ENCODE data around the gene APOH. TPM values are rescaled to one million over a fixed set of nuclear protein-coding genes. Genes with fewer than 3 reads are reported as not detected.

The APOH gene
- polyA plus RNA-seq, 1 donor (not counting 4 experiments of a cell fraction or from before 2014, with no cell fraction given): not detected

- FAIRE-seq (no peak), DNase-seq (ENCODE audit: low read depth, low spot score) (no peak)
- Histone ChIP-seq H3K36me3 (ENCODE audit: control insufficient read depth in 2 of 2, extremely low read depth in 1 of 2, insufficient read depth in 2 of 2, low read length in 2 of 2) (no peaks in the 10 kb centered on the region), H3K9ac (ENCODE audit: control insufficient read depth, extremely low read depth, insufficient read depth, low read length) (no peak overlapping the region), H3K27me3 (ENCODE audit: control insufficient read depth, extremely low read depth, insufficient read depth, low read length) (no peaks in the 10 kb centered on the region), H3K4me1 (ENCODE audit: control insufficient read depth, extremely low read depth, insufficient read depth, low read length) (no peaks in the 10 kb centered on the region), H3K4me2 (ENCODE audit: control insufficient read depth, extremely low read depth, insufficient read depth, low read depth, low read length) (no peak overlapping the region), H3K27ac (ENCODE audit: control insufficient read depth, insufficient read depth, low read length) (no peak overlapping the region), H2AFZ (ENCODE audit: control insufficient read depth, low read length) (no peak overlapping the region), H3K9me3 (ENCODE audit: control insufficient read depth, low read depth, low read length) (no peaks in the 10 kb centered on the region), H3K79me2 (ENCODE audit: control insufficient read depth, insufficient read depth, low read length) (no peaks in the 10 kb centered on the region), H4K20me1 (ENCODE audit: control insufficient read depth, extremely low read depth, insufficient read depth, low read length) (no peaks in the 10 kb centered on the region), H3K4me3 (ENCODE audit: control insufficient read depth in 2 of 3, extremely low read depth in 1 of 3, insufficient read depth in 2 of 3, low read depth in 1 of 3, low read length in 3 of 3) (no peak overlapping the region), H3K9me1 (ENCODE audit: control insufficient read depth, extremely low read depth, insufficient read depth, low read length) (no peaks in the 10 kb centered on the region)
- dilution Hi-C loops (cut with MboI; ENCODE audit: extremely low pct_ligation_motif_present, low sequenced_read_pairs): no loop called here
- TF ChIP-seq CTCF (optimal IDR thresholded peaks at IDR 0.05 in 1 of 3, IDR thresholded peaks at IDR 0.05 in 1 of 3, conservative IDR thresholded peaks at IDR 0.05 in 1 of 3; ENCODE audit: extremely low read depth in 1 of 3, insufficient read depth in 2 of 3, low read length in 3 of 3): no peak
- TF ChIP-seq EZH2 (IDR thresholded peaks at IDR 0.05; ENCODE audit: low read length): no peak
Measured at GRCh38 chr17:66248285-66248684, 19.1 kb upstream of the APOH start.

- no peak overlapping the region for H3K9ac ChIP-seq (ENCODE audit: control insufficient read depth, extremely low read depth, insufficient read depth, low read length)
- no peaks in the 10 kb centered on the region for H3K9me1 ChIP-seq (ENCODE audit: control insufficient read depth, extremely low read depth, insufficient read depth, low read length)
- H3K79me2 ChIP-seq (ENCODE audit: control insufficient read depth, insufficient read depth, low read length): no peaks in the 10 kb centered on the region
- H3K36me3 ChIP-seq (ENCODE audit: control insufficient read depth in 2 of 2, extremely low read depth in 1 of 2, insufficient read depth in 2 of 2, low read length in 2 of 2): no peaks in the 10 kb centered on the region
- no peak overlapping the region for H3K27ac ChIP-seq (ENCODE audit: control insufficient read depth, insufficient read depth, low read length)
- TF ChIP-seq EZH2 (IDR thresholded peaks at IDR 0.05; ENCODE audit: low read length) (no peak), CTCF (optimal IDR thresholded peaks at IDR 0.05 in 1 of 3, IDR thresholded peaks at IDR 0.05 in 1 of 3, conservative IDR thresholded peaks at IDR 0.05 in 1 of 3; ENCODE audit: extremely low read depth in 1 of 3, insufficient read depth in 2 of 3, low read length in 3 of 3) (no peak)
- no peak overlapping the region for H2AFZ ChIP-seq (ENCODE audit: control insufficient read depth, low read length)
- peaks cover 11% of the 10 kb centered on the region for H3K4me1 ChIP-seq (ENCODE audit: control insufficient read depth, extremely low read depth, insufficient read depth, low read length)
- H4K20me1 ChIP-seq (ENCODE audit: control insufficient read depth, extremely low read depth, insufficient read depth, low read length): no peaks in the 10 kb centered on the region
- H3K27me3 ChIP-seq (ENCODE audit: control insufficient read depth, extremely low read depth, insufficient read depth, low read length): no peaks in the 10 kb centered on the region
- FAIRE-seq: no peak
- no peak overlapping the region for H3K4me2 ChIP-seq (ENCODE audit: control insufficient read depth, extremely low read depth, insufficient read depth, low read depth, low read length)
- DNase-seq (ENCODE audit: low read depth, low spot score): no peak
- no peak overlapping the region for H3K4me3 ChIP-seq (ENCODE audit: control insufficient read depth in 2 of 3, extremely low read depth in 1 of 3, insufficient read depth in 2 of 3, low read depth in 1 of 3, low read length in 3 of 3)
- H3K9me3 ChIP-seq (ENCODE audit: control insufficient read depth, low read depth, low read length): no peaks in the 10 kb centered on the region
- dilution Hi-C loops (cut with MboI; ENCODE audit: extremely low pct_ligation_motif_present, low sequenced_read_pairs): no loop called here
Measured at GRCh38 chr17:66241839-66242238, 12.6 kb upstream of the APOH start.

Measured in keratinocyte (primary cell).